T-cell (primary cell): ENCODE data around the gene DHRS12. TPM values are rescaled to one million over a fixed set of nuclear protein-coding genes. Genes with fewer than 3 reads are reported as not detected.
A peak's percentile ranks its signal among the peaks of the same experiment; 100 is the strongest.

ENCODE experiments used
- ATAC-seq, 4 experiments: fragments of 200-7000 bp in 3 of 4; fragments of 150-1000 bp in 1 of 4; cut with Tn5 transposase; replicated peaks in 1 of 4; 1 replicate in 3 of 4; 2 replicates in 1 of 4; pipeline ENCODE4 v1.10.0; 2021; ENCODE audit warnings: moderate library complexity in 3 of 4, mild to moderate bottlenecking in 2 of 4, moderate number of reproducible peaks in 1 of 4
- CTCF ChIA-PET, 2 donors: fragments of 300-600 bp; sonication (Branson Sonifier 250); formaldehyde crosslinking; loops; one replicate each; lab custom pipeline; 2022; ENCODE audit warnings: antibody characterized with exemption in 2 of 2; lab: Charles Lee
- POLR2A ChIA-PET, 2 donors: fragments of 300-600 bp; sonication (Branson Sonifier 250); formaldehyde crosslinking; loops; one replicate each; lab custom pipeline; 2022; ENCODE audit warnings: antibody characterized with exemption in 2 of 2; lab: Charles Lee
- DNase-seq, 35 experiments: peaks; one replicate each; pipeline versions ENCODE4 v3.0.0 to v3.0.0-alpha.2; 2013 to 2023
- H3K27ac ChIP-seq: one replicate; pipeline ENCODE4 v1.5.1; 2013; ENCODE audit warnings: low read length
- H3K27me3 ChIP-seq, 2 experiments: replicated peaks in 1 of 2; 1 replicate in 1 of 2; 2 replicates in 1 of 2; pipeline versions ENCODE4 v1.6.1 to v1.7.0; 2013; ENCODE audit warnings: low read length in 1 of 2, mixed read lengths in 1 of 2; ENCODE audit not compliant: control insufficient read depth in 2 of 2, insufficient read depth in 2 of 2; ENCODE audit errors: extremely low read depth in 1 of 2
- H3K36me3 ChIP-seq, 2 donors: 1 replicate in 1 of 2; 2 replicates in 1 of 2; pipeline versions ENCODE4 v1.6.1 to v1.7.0; 2013; ENCODE audit warnings: low read length in 1 of 2; ENCODE audit not compliant: control insufficient read depth in 2 of 2, insufficient read depth in 1 of 2; ENCODE audit errors: extremely low read depth in 1 of 2
- H3K4me1 ChIP-seq, 2 experiments: 1 replicate in 1 of 2; 2 replicates in 1 of 2; pipeline versions ENCODE4 v1.6.1 to v1.7.0; 2013; ENCODE audit warnings: low read length in 2 of 2, mixed read lengths in 1 of 2; ENCODE audit not compliant: insufficient read depth in 2 of 2, control insufficient read depth in 1 of 2; ENCODE audit errors: extremely low read depth in 1 of 2
- H3K4me3 ChIP-seq, 2 donors: 1 replicate in 1 of 2; 2 replicates in 1 of 2; pipeline versions ENCODE4 v1.5.1 to v1.7.0; 2013; ENCODE audit warnings: mild to moderate bottlenecking in 2 of 2, low read length in 1 of 2, moderate library complexity in 1 of 2; ENCODE audit not compliant: control insufficient read depth in 1 of 2; ENCODE audit errors: extremely low read depth in 1 of 2
- H3K9me3 ChIP-seq: 2 replicates; pipeline ENCODE4 v1.7.0; 2013
- H3K27ac Mint-ChIP-seq, 2 donors: one replicate each; pipeline ENCODE4 v1.8.0; 2020 to 2021; ENCODE audit warnings: mild to moderate bottlenecking in 2 of 2, mixed read lengths in 2 of 2
- H3K27me3 Mint-ChIP-seq, 2 donors: one replicate each; pipeline ENCODE4 v1.8.0; 2021 to 2022; ENCODE audit warnings: mixed read lengths in 2 of 2
- H3K36me3 Mint-ChIP-seq: one replicate; pipeline ENCODE4 v1.8.0; 2021; ENCODE audit warnings: mixed read lengths
- H3K4me1 Mint-ChIP-seq, 3 donors: one replicate each; pipeline ENCODE4 v1.8.0; 2020 to 2022; ENCODE audit warnings: mixed read lengths in 3 of 3, mild to moderate bottlenecking in 1 of 3
- H3K4me3 Mint-ChIP-seq, 3 donors: one replicate each; pipeline ENCODE4 v1.8.0; 2020 to 2022; ENCODE audit warnings: mild to moderate bottlenecking in 3 of 3, mixed read lengths in 3 of 3, moderate library complexity in 3 of 3
- H3K9me3 Mint-ChIP-seq, 3 donors: one replicate each; pipeline ENCODE4 v1.8.0; 2020 to 2022; ENCODE audit warnings: mixed read lengths in 3 of 3
- WGBS: methylation state at CpG from one replicate; pipeline ENCODE4 v1.1.5; 2013; ENCODE audit warnings: missing lambda C conversion rate; ENCODE audit not compliant: insufficient coverage; 5-methylcytosine and 5-hydroxymethylcytosine counted together
- total RNA-seq, 35 experiments: library from RNA in 6 of 35; stranded (reverse) in 6 of 35; fragments of 120-200 nt in 1 of 35; gene quantifications; one replicate each; pipeline versions ENCODE4 v1.2.1 to v1.2.4 and lab custom pipeline; 2013 to 2026

Gene DHRS12
- total RNA-seq, 5 donors from 2014 or later (not counting 1 experiment from before 2014, with no cell fraction given) = 18.1 to 27.8 (median 21.7) TPM

GRCh38 chr13:51723529-51723928 lies 80.4 kb downstream of the DHRS12 start:
- no peak overlapping the region for H3K27ac Mint-ChIP-seq

GRCh38 chr13:51721496-51721895 lies 82.5 kb downstream of the DHRS12 start:
- Mint-ChIP-seq H3K9me3 (no peaks in the 10 kb centered on the region), H3K36me3 (peaks cover 31% of the 10 kb centered on the region), H3K27ac (peak overlapping the region in 1 of 2 donors; percentile 33), H3K4me3 (no peak overlapping the region), H3K27me3 (no peaks in the 10 kb centered on the region), H3K4me1 (no peaks in the 10 kb centered on the region)
- ChIA-PET CTCF (no interaction called here), POLR2A (no interaction called here)
- no peak overlapping the region for H3K27ac ChIP-seq
- ATAC-seq (no peak), DNase-seq (no peak)
- peaks cover 0 to 2% of the 10 kb centered on the region in 2 donors for H3K36me3 ChIP-seq
- no peak overlapping the region for H3K4me3 ChIP-seq
- no peaks in the 10 kb centered on the region for H3K27me3 ChIP-seq
- 100% methylated on average over 1 of the region's 3 CpGs for WGBS
- H3K4me1 ChIP-seq = no peaks in the 10 kb centered on the region
- no peaks in the 10 kb centered on the region for H3K9me3 ChIP-seq

More at GRCh38 chr13:51723529-51723928, 80.4 kb downstream of the DHRS12 start:
- ChIA-PET POLR2A (interaction anchor here (0.6 kb wide), 3 partner anchors 41 to 1006 kb away, joined by 3 to 7 read pairs (median 3); no protein-coding TSS in a partner anchor), CTCF (interaction anchor here (0.6 kb wide), 2 partner anchors 1759 to 1812 kb away, joined by 3 to 4 read pairs; no protein-coding TSS in a partner anchor)
- no peaks in the 10 kb centered on the region for H3K9me3 ChIP-seq
- peaks cover 0 to 11% of the 10 kb centered on the region in 2 donors for H3K36me3 ChIP-seq
- H3K4me1 ChIP-seq = no peaks in the 10 kb centered on the region
- 87% methylated on average over 2 of the region's 6 CpGs for WGBS
- H3K36me3 Mint-ChIP-seq = peaks cover 43% of the 10 kb centered on the region
- H3K27me3 Mint-ChIP-seq = no peaks in the 10 kb centered on the region
- DNase-seq = no peak
- H3K4me3 Mint-ChIP-seq = no peak overlapping the region
- H3K27ac ChIP-seq = no peak overlapping the region
- peaks cover 0 to 3% (median 0%) of the 10 kb centered on the region in 3 donors for H3K4me1 Mint-ChIP-seq
- ATAC-seq = no peak
- no peak overlapping the region for H3K4me3 ChIP-seq
- H3K27me3 ChIP-seq = no peaks in the 10 kb centered on the region
- H3K9me3 Mint-ChIP-seq = no peaks in the 10 kb centered on the region

GRCh38 chr13:51719394-51719793 lies 84.6 kb downstream of the DHRS12 start:
- Histone ChIP-seq H3K36me3 (no peaks in the 10 kb centered on the region), H3K9me3 (no peaks in the 10 kb centered on the region), H3K4me1 (no peaks in the 10 kb centered on the region), H3K4me3 (no peak overlapping the region), H3K27ac (no peak overlapping the region), H3K27me3 (no peaks in the 10 kb centered on the region)
- WGBS = no CpG with 5 or more reads among the region's 1 CpG
- Mint-ChIP-seq H3K4me1 (no peaks in the 10 kb centered on the region), H3K36me3 (peaks cover 21% of the 10 kb centered on the region), H3K27ac (no peak overlapping the region), H3K27me3 (no peaks in the 10 kb centered on the region), H3K4me3 (no peak overlapping the region), H3K9me3 (no peaks in the 10 kb centered on the region)
- POLR2A ChIA-PET = no interaction called here
- ATAC-seq (no peak), DNase-seq (no peak)
- CTCF ChIA-PET = no interaction called here

Other genes starting within 250 kb of the DHRS12 start
- 10 to 100 TPM; 18.2 to 28.3 (median 20.0) TPM for gene WDFY2, start 219.7 kb downstream of the DHRS12 start, total RNA-seq
- 1 to 10 TPM; 5.2 to 9.0 (median 8.8) TPM for gene TMEM272, start 41.0 kb upstream of the DHRS12 start, total RNA-seq
- gene CCDC70, start 57.8 kb upstream of the DHRS12 start, total RNA-seq = not detected
- 1 to 10 TPM in 4 of 5 donors, under 1 TPM in 1; 0.99 to 2.6 (median 1.3) TPM for gene ATP7B, start 207.3 kb upstream of the DHRS12 start, total RNA-seq
- gene ALG11, start 208.2 kb upstream of the DHRS12 start, total RNA-seq = 10 to 100 TPM; 19.2 to 36.5 (median 32.4) TPM
- gene UTP14C, start 220.5 kb upstream of the DHRS12 start, total RNA-seq = 10 to 100 TPM in 3 of 5 donors, 1 to 10 TPM in 2; 4.3 to 13.0 (median 11.0) TPM